GM19324 (cell line): Measurements from ENCODE around the gene GPR89A.
"Not testable (repeated sequence)": the region's sequence is repeated elsewhere in the genome, so short reads cannot be mapped to it uniquely, and the experiment has no call there.

Experiments used
- ATAC-seq: cut with Tn5 transposase; IDR thresholded peaks from one replicate; pipeline ENCODE4 v1.9.1; 2021; ENCODE audit warnings: mild to moderate bottlenecking, moderate library complexity; ENCODE audit not compliant: unreplicated experiment, low FRiP score

GPR89A gene

DNA sequence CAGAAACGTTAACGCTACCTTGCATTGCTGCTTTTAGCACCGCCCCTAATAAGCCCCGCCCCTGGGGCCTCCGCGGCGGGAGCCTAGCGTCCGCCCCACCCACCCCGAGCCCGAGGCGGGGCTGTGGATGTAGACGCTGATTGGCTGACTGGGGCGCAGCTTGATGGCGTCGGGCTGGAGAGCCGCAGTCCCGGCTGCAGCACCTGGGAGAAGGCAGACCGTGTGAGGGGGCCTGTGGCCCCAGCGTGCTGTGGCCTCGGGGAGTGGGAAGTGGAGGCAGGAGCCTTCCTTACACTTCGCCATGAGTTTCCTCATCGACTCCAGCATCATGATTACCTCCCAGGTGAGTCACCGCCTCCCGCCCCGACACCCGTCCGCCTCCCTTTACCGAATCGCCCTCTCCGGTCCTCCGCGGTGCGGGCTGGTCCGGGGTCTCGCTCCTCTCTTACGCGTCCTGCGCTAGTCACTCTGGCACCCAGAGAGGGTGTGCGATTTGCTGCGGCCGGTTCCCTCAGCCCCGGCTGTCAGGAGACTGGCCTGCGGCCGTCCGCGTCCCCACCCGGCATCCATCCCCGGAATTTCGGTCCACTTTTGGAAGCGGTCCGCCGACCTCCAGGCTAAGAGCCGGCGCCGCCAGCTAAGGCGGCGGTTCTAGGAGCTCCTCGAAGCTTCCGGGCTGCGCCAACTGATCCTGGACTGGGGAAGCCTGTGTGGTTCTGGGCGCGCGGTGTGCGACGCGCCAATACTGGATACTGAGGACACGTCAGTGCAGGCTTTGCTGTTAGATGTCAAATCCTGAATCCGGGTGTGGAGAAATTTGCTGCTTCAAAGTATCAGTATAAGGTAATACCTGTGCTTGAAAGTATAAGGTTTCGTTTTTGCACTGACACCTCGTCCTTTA is at the start of gene GPR89A:
Gene GPR89A (plus strand): TSS at position 156 of the 901 bp plus-strand sequence. CDS start 146 bp downstream, at position 302.
- ATAC-seq, result peak; percentile 93

DNA sequence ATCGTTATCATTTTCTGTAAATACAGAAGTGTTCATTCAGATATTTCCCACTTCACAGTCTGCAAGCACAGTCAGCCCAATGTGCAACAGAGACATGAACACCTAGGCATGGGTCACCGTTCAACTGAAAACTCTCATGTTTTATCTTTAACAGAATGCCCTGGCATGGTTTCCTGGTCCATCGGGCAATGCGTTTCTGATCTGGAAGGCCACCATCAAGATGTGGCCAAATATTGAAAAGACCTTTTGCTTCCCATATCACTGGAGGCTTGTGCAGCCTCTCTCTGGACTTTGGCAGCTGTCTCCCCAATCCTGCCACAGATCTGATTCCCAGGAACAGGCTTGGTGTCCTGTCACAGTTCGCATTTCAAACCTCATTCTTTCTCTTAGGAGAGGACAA is 21.0 kb upstream of the GPR89A start:
- ATAC-seq, result not testable (repeated sequence)

DNA sequence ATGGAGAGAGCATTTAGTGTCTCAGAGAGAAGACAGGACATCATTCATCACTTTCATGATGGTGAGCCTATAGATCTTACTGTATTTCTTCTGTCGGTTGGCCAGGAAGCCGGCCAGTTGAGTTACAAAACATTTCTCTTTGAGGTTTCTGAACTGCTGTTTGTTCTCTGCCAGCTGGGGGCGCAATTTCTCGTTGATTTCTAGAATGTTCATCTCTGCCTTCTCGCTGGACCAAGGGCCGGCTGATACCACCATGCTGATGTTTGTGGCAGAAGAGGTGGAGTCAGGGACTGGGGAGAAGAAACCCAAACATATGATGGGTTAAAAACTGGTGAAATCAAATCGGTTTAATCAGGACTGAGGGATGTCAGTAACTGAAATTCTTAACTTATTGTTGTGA is 17.0 kb upstream of the GPR89A start:
- not testable (repeated sequence) for ATAC-seq

DNA sequence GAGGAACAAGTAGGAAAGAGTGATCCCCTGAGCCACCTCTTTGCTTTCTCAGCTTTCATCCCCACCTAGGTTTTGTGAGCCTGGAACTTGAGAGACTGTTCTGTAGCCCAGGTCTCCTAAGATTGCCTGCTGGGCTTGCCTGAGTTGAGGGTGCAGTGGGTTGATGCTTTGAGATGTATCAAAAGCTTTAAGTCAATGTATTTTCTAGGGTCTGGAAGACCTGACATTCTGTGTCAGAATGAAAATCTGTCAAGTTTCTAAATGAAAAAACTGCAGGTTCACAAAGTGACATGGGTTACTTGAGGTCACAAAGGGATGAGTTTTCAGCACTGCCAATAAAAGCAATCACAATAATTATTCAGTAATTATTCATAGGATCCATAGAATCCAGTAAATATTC is 15.4 kb upstream of the GPR89A start:
- not testable (repeated sequence) for ATAC-seq

DNA sequence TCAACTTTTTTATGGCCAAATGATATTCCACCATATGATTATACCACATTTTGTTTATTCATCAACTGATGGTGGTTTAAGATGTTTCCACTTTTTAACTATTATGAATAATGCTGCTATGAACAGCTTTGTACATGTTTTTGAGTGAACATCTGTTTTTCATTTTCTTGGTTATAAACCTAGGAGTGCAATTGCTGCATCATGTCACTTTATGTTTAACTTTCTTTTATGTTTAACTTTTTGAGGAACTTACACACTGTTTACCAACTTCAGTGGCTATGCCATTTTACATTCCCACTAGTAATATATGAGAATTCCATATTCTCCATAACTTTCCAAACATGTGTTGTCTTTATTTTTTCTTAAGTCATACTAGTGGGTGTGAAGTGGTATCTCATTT is 12.4 kb upstream of the GPR89A start:
- ATAC-seq, result not testable (repeated sequence)

DNA sequence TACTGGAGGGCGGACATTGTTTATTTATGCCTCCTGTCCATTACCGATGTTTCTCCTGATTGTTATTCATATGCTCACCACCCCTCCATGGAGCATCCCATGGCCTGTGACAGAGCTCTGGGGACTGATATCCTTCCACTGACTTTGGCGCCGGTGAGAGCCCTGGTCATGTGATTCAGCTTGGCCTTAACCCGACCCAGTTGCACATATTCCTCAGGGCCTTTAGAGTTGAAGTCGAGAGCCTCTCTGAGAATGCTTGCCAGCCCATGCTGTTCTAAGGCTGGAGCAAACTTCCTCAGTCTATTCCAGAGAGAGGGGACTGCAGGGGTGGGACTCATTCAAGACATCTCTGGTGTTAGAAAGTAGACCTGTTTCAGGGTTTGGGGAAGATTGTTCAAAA is 11.6 kb upstream of the GPR89A start:
- ATAC-seq, result not testable (repeated sequence)

DNA sequence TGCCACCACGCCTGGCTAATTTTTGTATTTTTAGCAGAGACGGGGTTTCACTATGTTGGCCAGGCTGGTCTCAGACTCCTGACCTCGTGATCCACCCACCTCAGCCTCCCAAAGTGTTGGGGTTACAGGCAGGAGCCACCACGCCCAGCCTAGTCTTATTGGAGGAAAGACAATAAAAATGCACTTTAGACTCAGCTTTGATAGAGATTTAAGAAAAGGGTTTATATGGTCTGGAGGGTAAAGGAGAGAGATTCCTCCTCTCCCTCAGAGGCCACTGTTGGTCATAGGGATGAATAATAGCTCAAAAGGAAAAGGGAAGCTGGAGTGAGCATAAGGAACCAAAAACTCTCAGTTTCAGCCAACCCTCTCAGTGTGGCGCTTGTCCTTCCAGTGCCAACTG is 8.4 kb upstream of the GPR89A start:
- ATAC-seq, result not testable (repeated sequence)

DNA sequence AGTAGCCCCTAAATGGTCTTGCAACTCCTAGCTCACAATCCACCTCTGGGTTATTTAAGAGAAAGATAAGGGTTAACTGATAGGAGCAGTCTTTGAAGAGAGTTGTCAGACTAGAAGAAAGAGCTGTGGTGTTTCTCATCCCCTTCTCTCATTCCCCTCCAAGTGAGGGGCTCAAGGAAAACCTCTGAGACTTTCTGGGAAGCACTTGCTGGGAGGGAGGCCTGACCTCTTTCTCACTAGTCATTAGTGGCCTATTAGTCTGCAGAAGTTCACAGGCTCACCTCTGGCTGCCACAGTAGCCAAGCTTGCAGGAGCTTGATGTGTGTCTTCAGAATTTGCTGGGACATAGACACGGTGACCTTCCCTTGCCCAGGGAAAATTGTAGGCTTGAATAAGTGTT is 6.2 kb upstream of the GPR89A start:
- no peak for ATAC-seq

DNA sequence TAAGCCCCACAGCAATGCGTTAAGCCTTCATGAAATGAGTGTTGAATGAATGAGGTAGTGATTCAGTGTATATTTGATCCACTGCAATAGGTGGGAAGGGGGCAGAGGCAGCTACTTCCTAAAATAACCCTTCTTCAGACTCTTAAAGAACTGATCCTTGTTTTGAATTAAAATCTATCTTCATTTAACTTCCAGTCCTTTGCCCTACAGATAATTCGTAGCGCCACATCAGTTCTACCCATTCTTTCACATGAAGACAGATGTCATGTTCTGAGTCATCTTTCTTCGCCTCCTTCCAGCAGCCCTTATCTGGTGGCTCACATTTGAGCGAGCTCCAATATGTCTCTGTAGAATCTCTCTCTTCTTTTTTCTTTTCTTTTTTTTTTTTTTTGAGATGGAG is 948 bp upstream of the GPR89A start:
- not testable (repeated sequence) for ATAC-seq

DNA sequence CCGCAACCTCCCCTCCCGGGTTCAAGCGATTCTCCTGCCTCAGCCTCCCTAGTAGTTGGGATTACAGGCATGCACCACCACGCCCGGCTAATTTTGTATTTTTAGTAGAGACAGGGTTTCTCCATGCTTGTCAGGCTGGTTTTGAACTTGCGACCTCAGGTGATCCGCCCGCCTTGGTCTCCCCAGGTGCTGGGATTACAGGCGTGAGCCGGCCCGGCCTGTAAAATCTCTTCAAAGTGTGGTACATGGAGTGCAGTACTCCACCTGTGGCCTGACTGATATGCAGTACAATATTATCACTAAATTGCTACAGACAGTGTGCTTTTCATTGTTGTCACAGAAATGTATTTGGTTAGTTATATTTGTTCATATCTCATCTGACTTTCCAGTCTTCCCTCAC is 499 bp upstream of the GPR89A start:
- not testable (repeated sequence) for ATAC-seq

DNA sequence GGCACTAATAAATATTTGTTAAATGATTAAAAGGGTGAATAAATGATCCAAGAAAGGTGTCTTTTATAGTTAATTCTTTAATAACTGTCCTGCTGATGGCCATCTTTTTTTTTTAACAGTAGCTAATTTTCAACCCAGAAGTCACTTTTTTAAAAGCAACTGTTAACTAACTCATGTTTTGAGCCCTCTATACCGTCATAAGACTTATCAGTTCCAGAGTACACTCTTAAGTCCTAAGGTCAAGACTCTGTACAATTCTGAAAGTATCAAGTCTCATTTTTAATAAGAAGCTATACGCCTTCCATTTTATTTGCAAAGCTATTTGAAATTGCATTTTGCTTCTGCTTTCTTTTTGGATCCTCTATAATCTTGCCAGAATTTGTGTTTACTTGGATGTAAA is 3.0 kb downstream of the GPR89A start:
- not testable (repeated sequence) for ATAC-seq

DNA sequence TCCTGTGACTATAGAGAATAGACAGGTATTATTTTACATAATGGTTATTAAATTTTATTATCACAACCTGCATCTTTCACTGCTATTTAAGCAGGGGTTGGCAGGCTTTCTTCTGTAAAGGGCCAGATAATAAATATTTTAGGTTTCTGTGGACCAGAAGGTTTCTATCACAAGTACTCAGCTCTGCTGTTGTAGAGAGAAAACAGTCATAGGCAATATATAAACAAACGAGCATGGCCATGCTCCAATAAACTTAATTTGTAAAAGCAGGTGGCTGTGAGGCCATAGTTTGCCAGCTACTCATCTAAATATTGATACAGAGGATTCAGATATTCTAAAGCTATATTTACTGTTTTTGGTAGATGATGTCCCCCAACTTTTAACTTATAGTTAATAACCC is 12.3 kb downstream of the GPR89A start:
- not testable (repeated sequence) for ATAC-seq

DNA sequence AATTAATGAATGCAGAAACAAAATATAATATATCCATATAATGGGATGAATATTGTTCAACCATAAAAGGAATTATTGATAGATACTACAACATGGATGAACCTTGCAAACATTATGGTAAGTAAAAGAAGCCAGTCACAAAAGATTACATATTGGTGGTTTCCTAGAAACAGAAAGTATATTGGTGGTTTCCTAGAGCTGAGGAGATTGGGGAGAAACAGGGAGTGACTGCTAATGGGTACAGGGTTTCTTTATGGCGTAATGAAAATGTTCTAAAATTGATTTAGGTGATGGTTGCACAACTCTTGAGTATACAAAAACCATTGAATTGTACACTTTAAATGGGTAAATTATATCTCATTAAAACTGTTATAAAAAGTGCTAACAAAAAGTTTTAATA is 14.4 kb downstream of the GPR89A start:
- not testable (repeated sequence) for ATAC-seq

DNA sequence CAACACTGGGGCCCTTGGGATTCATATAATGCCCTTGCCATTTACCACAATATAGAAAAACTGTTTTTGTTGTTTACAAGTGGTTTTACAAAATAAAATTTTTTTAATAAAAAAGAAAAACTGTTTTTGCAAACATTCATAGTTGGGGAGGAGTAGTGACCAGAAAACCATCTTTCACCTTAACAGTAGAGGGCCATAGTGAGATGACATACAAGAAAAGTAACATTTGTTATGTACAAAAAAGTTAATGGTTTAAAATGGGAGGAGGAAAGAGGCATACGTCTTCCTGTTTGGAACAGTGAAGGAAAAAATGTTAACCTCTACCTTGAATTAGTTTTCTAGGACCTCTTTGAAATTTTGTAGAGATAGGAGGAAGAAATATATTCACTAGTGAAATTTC is 28.4 kb downstream of the GPR89A start:
- not testable (repeated sequence) for ATAC-seq

DNA sequence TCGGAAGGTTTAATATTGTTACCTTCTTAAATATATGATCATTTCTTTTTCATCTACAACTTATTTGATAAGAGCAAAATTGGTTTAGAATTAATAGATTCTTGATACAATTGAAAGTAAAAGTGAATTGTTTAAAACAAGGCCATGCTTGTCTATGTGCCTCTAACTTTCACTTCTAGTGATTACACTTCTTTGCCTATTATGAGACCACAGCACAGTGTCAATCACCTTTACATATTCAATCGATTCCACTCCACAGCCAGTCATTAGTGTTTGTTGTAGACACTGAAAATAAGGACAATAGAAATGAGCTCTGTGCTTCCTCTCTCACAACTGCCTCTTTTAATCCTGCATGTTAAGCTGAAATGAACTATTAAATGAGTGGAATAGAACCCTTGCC is 34.1 kb downstream of the GPR89A start:
- not testable (repeated sequence) for ATAC-seq

DNA sequence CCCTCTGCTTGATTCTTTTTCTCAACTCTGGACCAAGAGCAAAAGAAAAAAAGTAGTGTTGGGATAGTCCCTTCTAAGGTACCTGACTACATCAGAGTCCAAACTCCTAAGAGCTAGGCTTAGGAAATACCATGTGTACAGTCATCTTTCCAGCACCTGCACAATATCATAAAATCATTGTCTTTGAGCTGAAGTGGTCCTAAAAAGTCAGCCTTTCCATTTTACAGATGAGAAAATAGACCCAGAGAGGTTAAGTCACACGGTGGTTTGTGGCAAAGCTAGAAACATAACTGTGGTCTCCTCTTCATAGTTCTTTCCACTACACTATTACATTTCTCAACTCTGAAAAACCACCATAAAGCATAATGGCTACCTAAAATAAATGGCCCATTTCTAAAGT is 36.2 kb downstream of the GPR89A start:
- not testable (repeated sequence) for ATAC-seq

DNA sequence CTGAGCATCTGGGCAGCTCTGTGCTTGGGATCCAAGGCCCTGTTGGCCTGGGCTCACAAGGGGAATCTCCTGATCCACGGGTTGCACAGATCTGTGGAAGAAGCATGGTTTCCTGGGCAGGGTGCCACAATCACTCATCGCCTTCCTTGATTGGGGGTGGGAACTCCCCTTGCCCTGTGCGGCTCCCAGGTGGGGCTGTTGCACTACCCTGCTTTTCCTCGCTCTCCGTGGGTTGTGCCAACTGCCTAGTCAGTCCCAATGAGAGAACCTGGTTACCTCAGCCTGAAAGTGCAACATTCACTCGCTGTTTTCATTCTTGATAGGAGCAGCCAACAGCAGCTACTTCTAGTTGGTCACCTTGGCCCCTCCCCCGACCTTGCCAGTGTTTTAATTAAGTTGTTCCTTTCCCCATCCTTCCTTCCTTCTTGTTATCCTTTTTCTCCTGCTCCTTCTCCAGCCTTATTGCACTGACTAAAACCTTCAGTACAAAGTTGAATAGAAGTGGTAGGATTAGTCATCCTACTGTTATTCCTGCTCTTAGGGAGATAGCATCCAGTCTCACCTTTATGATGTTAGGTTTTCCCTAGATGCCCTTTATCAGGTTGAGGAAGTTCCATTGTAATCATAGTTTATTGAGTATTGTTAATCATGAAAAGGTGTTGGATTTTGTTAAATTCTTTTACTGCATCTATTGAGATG is 48.6 kb downstream of the GPR89A start:
- ATAC-seq, result not testable (repeated sequence)

DNA sequence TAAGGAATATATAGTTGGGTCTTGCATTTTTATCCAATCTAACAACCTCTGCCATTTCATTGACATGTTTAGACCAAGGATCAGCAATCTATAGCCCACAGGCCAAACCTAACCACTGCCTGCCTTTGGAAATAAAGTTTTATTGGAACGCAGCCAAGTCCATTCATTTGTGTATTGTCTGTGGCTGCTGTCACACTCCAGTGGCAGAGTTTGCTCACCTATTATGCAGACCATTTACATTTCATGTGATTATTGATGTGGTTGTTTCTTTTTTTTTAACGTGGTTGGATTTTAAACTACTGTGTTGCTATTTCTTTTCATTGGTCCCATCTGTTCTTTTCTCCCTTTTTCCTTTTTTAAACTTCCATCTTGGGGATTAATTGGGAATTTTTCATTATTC is 54.7 kb downstream of the GPR89A start:
- ATAC-seq, result not testable (repeated sequence)

DNA sequence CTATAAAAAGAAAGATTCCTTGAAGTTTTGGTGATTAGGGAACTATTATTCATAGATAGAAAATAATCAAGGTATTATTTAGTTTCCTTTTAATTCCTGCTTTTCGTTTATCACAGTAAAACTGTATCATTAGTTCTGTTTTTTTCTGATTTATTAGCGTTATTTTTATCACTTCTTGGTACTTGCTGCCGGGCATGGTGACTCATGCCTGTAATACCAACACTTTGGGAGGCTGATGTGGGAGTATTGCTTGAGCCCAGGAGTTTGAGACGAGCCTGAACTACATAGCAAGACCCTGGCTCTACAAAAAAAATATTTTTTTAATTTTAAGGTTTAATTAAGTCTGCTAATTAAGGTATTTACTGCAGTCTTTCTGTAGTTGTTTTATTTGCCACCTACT is 57.2 kb downstream of the GPR89A start:
- ATAC-seq, result not testable (repeated sequence)

DNA sequence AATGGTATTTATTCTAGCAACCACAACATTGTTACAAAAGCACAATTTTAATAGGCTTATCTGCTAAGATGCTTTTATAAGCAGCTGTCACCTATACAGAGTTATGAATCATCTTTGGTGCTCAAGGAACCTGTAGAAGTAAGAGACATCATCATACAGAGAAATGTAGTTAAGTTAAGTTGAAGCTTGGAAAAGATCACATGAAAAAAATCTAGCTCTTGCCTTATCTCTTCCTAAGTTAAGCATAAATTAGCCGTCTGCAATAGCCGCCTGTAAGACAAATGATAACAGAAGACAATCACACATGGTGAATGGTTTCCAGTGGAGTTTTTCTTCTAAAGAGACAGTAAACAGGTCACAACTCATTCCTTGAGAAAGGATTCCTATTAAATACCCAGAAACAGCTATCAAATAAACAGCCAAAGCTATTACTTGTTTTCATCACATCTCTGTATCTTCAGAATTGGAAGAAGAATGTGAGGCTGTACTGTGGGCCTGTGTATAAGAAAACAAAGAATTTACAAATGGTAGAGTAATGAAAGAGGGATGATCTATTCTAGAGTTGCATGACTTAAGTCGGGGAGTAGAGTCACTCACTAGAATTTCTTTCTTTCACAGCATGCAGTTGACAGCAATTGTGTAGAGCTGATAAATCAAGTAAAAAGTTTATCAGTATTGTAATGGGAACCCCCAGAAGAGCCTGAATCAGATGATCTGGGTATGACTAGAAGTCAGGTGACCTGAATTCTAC is 63.4 kb downstream of the GPR89A start:
- ATAC-seq, result not testable (repeated sequence)

DNA sequence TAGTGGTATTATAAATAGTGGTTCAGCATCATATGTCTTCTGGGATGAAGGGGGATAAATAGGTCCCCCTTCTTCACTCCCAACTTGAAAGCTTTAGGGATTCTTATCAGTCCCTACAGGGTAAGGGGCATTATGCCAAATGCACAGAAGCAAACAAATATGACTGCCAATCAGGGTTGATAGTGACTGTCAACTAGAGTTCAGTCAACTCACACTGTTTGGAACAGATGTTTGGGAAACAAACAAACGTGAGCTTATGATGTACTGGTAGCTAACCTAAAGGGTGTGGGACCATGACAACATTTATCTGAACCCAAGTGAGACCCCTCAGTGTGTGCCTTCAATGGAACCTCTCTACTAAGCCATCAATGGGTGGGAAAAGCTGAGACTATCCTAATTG is 65.4 kb downstream of the GPR89A start:
- not testable (repeated sequence) for ATAC-seq
